ENCODE measurements around the gene GAPVD1.

GRCh38 chr9:125360601-125361000 is 99.0 kb downstream of the GAPVD1 start:
- no peak for TF ChIP-seq CTCF (IDR thresholded peaks at IDR 0.05)
- no peak for TF ChIP-seq POLR2A (IDR thresholded peaks at IDR 0.05)
